Choroid plexus epithelial cell (primary cell): ENCODE measurements around the gene NDOR1.
"Not testable (repeated sequence)": the region's sequence is repeated elsewhere in the genome, so short reads cannot be mapped to it uniquely, and the experiment has no call there.

ENCODE experiments used
- DNase-seq: peaks from one replicate; pipeline ENCODE4 v3.0.0-alpha.2; 2010; ENCODE audit warnings: low read depth
- H3K4me3 ChIP-seq: 2 replicates; pipeline ENCODE4 v1.5.1; 2011; ENCODE audit warnings: low read depth, mild to moderate bottlenecking, control low read depth, low read length, moderate library complexity
- TF ChIP-seq, protein P1 (sequence below): conservative IDR thresholded peaks from 2 replicates; pipeline ENCODE4 v1.5.1; 2011; ENCODE audit warnings: low read depth, mild to moderate bottlenecking, control low read depth, inconsistent platforms, low read length, moderate library complexity

Gene NDOR1

DNA sequence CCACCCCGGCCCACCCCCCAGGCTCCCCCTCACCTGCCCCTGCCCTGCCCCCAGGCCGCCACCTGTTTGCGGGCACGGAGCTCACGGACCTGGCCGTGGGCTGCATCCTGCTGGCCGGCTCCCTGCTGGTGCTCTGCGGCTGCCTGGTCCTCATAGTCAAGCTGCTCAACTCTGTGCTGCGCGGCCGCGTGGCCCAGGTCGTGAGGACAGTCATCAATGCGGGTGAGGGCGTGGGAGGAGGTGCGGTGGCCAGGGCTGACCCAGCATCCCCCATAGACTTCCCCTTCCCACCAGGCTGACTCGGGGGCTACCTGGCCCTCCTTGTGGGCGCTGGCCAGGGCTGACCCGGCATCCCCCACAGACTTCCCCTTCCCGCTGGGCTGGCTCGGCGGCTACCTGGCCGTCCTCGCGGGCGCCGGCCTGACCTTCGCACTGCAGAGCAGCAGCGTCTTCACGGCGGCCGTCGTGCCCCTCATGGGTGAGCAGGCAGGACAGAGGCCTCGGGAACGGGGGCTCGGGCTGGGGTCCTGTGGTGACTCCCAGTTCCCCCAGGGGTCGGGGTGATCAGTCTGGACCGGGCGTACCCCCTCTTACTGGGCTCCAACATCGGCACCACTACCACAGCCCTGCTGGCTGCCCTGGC, 28.7 kb downstream of the NDOR1 start:
- TF ChIP-seq, protein P1, sequence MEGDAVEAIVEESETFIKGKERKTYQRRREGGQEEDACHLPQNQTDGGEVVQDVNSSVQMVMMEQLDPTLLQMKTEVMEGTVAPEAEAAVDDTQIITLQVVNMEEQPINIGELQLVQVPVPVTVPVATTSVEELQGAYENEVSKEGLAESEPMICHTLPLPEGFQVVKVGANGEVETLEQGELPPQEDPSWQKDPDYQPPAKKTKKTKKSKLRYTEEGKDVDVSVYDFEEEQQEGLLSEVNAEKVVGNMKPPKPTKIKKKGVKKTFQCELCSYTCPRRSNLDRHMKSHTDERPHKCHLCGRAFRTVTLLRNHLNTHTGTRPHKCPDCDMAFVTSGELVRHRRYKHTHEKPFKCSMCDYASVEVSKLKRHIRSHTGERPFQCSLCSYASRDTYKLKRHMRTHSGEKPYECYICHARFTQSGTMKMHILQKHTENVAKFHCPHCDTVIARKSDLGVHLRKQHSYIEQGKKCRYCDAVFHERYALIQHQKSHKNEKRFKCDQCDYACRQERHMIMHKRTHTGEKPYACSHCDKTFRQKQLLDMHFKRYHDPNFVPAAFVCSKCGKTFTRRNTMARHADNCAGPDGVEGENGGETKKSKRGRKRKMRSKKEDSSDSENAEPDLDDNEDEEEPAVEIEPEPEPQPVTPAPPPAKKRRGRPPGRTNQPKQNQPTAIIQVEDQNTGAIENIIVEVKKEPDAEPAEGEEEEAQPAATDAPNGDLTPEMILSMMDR, result no peak
- no peak overlapping the region for H3K4me3 ChIP-seq
- DNase-seq, result no peak

- TF ChIP-seq, protein P1, result no peak
- DNase-seq, result no peak
- no peak overlapping the region for H3K4me3 ChIP-seq
These were observed 29.4 kb downstream of the NDOR1 start for GRCh38 chr9:137234758-137235423.

GRCh38 chr9:137235424-137236237, 30.1 kb downstream of the NDOR1 start:
- TF ChIP-seq, protein P1, result no peak
- H3K4me3 ChIP-seq, result no peak overlapping the region
- DNase-seq, result no peak

GRCh38 chr9:137236238-137236935, 30.9 kb downstream of the NDOR1 start:
- no peak overlapping the region for H3K4me3 ChIP-seq
- TF ChIP-seq, protein P1, result peak; percentile 96
- peak; percentile 81 for DNase-seq

DNA sequence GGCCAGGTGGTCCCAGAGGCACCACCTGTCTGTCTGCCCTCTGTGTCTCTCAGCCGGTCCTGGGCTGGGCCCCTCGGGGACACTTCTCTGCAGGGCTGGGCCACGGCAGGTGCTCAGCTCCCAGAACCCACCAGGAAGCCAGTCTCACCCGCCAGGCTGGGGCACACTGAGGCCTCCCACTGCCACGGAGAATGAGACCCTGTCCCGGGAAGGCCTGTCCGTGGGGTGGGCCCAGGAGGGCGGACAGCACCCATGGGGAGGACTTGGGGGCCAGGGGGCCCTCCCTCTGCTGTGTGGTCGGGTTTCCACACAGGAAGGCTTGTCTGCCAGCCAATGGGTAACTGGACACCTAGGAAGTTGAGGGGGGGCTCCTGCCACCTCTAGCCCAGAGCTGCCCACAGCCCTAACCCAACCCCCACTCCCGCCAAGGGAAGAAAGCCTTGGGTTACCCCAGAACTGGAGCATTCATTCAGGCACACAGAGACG, 31.5 kb downstream of the NDOR1 start:
- TF ChIP-seq, protein P1, result no peak
- no peak overlapping the region for H3K4me3 ChIP-seq
- no peak for DNase-seq

- TF ChIP-seq, protein P1, result no peak
- no peak overlapping the region for H3K4me3 ChIP-seq
These were observed 32.5 kb downstream of the NDOR1 start for GRCh38 chr9:137237759-137238726.

GRCh38 chr9:137239541-137240200, 34.2 kb downstream of the NDOR1 start:
- peak overlapping the region; percentile 72 for H3K4me3 ChIP-seq
- not testable (repeated sequence) for DNase-seq

More at GRCh38 chr9:137237759-137238726, 32.5 kb downstream of the NDOR1 start:
- no peak for DNase-seq
